Cardiac muscle cell (in vitro differentiated cells and primary cell): ENCODE results near the gene SMU1. TPM values are rescaled to one million over a fixed set of nuclear protein-coding genes. Genes with fewer than 3 reads are reported as not detected.

Experiments
- DNase-seq, 2 donors: peaks; one replicate each; pipeline versions ENCODE4 v3.0.0 to v3.0.0-alpha.2; 2010 to 2017; ENCODE audit warnings: low read depth in 1 of 2, low spot score in 1 of 2
- H3K27ac ChIP-seq: fragments of 200-600 bp; sonication (generic); 2 replicates; pipeline ENCODE4 v1.5.1; 2016
- H3K27me3 ChIP-seq: fragments of 200-600 bp; sonication (generic); 2 replicates; pipeline ENCODE4 v1.6.0; 2016; ENCODE audit warnings: control low read depth
- H3K36me3 ChIP-seq: fragments of 200-600 bp; sonication (generic); 2 replicates; pipeline ENCODE4 v1.5.1; 2016; ENCODE audit warnings: control low read depth
- H3K4me1 ChIP-seq: fragments of 200-600 bp; sonication (generic); 2 replicates; pipeline ENCODE4 v1.8.1; 2017; ENCODE audit warnings: low read depth, mild to moderate bottlenecking, mixed run types
- H3K4me3 ChIP-seq: fragments of 200-600 bp; sonication (generic); 2 replicates; pipeline ENCODE4 v1.5.1; 2016; ENCODE audit warnings: mild to moderate bottlenecking
- H3K9me3 ChIP-seq: fragments of 200-600 bp; sonication (generic); 2 replicates; pipeline ENCODE4 v1.5.1; 2017; ENCODE audit warnings: low read depth, mild to moderate bottlenecking, control low read depth
- polyA plus RNA-seq: library from polyadenylated mRNA; unstranded; fragments of >200 nt; fragmentation: Nextera tagmentation; extraction: Ambion mirVana; gene quantifications from 2 replicates; pipeline ENCODE4 v1.2.1, GENCODE V29; 2016
- total RNA-seq: library from RNA; depleted of rRNA; stranded (reverse); fragments of >200 nt; gene quantifications from 2 replicates; pipeline ENCODE4 v1.2.3, GENCODE V29; 2016
- TF ChIP-seq, protein P1 (sequence below): IDR thresholded peaks from 2 replicates; pipeline ENCODE4 v1.5.1; 2012; ENCODE audit warnings: low read depth, mild to moderate bottlenecking, low read length

Gene SMU1
- total and polyA plus RNA-seq, 2 experiments from 2014 or later, result 16.4 TPM

DNA sequence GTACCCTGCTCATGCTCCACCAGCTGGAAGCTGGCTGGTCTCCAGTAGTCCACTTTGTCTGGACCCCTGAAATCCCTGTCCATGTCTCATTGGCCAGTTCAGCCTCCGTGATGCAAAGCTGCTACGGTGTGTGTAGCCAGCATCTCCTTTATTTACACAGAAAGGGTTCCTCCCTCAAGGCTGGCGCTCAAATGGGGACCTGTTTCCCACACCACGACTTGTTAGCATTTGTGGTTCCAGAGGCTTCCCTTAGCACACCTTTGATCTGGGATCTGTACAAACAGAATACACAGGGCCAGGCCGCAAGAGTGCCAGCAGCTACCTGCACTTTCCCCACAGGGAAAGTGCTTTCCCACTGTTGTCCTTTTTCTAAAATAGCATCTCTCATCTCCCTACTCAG is 5.7 kb upstream of the SMU1 start:
- DNase-seq, result no peak
- Histone ChIP-seq H3K4me1 (no peaks in the 10 kb centered on the region), H3K27ac (no peak overlapping the region), H3K36me3 (no peaks in the 10 kb centered on the region), H3K27me3 (no peaks in the 10 kb centered on the region), H3K4me3 (no peak overlapping the region), H3K9me3 (no peaks in the 10 kb centered on the region)
- TF ChIP-seq, protein P1, sequence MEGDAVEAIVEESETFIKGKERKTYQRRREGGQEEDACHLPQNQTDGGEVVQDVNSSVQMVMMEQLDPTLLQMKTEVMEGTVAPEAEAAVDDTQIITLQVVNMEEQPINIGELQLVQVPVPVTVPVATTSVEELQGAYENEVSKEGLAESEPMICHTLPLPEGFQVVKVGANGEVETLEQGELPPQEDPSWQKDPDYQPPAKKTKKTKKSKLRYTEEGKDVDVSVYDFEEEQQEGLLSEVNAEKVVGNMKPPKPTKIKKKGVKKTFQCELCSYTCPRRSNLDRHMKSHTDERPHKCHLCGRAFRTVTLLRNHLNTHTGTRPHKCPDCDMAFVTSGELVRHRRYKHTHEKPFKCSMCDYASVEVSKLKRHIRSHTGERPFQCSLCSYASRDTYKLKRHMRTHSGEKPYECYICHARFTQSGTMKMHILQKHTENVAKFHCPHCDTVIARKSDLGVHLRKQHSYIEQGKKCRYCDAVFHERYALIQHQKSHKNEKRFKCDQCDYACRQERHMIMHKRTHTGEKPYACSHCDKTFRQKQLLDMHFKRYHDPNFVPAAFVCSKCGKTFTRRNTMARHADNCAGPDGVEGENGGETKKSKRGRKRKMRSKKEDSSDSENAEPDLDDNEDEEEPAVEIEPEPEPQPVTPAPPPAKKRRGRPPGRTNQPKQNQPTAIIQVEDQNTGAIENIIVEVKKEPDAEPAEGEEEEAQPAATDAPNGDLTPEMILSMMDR, result no peak

DNA sequence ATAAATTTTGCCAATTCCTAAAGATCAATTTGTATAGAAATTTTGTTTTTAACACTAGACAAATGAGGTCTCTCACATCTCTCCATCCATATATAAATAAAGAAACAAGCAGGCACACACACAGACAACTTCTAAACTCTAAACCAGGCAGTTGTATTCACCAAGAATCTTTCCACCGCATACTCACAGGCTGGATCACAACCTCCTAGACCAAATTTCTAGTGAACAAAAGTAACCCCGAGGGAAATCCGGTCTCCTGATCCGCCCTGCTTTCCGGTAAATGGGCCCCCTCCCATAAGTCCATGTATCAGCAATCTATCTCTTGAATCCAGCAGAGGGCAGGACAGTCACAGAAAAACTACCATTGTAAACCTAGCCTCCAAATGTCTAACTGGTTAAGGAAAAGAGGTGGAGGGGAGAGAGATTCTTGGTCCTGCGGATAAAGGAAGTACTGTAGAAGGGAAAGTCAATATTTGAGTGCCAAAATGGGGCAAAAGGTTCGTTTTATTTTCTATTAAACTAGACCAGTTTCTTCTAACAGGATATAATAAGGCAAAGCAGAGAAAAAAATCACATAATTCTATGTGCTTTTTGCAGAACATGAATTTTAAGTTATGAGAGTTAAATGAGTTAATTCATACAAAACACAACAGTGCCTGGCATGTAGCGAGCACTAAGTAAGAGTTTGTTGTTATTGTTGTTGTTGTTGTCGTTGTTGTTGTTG is 4.8 kb upstream of the SMU1 start:
- H3K4me3 ChIP-seq, result no peak overlapping the region
- TF ChIP-seq, protein P1, result peak; percentile 69
- H3K27ac ChIP-seq, result no peak overlapping the region
- H3K4me1 ChIP-seq, result no peaks in the 10 kb centered on the region
- no peaks in the 10 kb centered on the region for H3K27me3 ChIP-seq
- no peaks in the 10 kb centered on the region for H3K36me3 ChIP-seq
- no peaks in the 10 kb centered on the region for H3K9me3 ChIP-seq
- DNase-seq, result peak; percentile 80 to 93

DNA sequence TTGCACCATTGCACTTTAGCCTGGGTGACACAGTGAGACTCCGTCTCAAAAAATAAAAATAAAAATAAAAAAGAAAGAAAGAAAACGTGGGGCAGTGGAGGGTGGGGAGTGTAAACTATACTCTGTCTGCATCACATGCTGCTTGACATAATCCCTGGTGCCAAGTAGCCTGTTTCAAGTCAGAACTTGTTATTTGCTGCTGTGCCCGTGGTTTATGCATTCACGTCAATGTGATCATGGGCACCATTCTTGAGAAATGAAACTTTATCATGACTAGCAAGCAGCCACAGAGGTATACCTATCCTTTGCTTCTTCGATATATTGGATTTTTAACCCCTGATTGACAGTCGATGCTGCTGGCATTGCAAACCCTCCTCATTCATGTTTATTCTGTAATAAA is 4.1 kb upstream of the SMU1 start:
- no peak overlapping the region for H3K4me3 ChIP-seq
- TF ChIP-seq, protein P1, result no peak
- no peaks in the 10 kb centered on the region for H3K36me3 ChIP-seq
- no peak for DNase-seq
- H3K27ac ChIP-seq, result no peak overlapping the region
- H3K27me3 ChIP-seq, result no peaks in the 10 kb centered on the region
- no peaks in the 10 kb centered on the region for H3K9me3 ChIP-seq
- peaks cover 2% of the 10 kb centered on the region for H3K4me1 ChIP-seq

DNA sequence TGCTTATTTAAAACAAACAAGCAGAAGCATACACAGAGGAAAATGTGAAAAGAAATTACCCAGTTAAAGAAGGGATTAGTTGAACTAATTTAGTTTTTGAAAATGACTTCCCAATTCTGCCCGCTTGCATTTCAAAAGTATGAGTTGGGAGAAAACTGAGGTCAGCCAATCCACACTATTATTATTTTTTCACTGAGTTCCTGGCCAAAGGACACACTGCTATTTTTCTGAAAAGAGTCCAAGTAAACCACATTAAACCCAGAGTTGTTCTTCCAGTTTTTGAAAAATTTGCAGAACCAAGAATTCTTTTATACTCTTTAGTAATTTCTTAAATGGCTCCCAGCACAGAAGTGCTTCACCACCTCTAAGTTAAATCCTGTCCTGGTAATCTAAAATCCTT is 7.5 kb downstream of the SMU1 start:
- no peak for DNase-seq
- no peaks in the 10 kb centered on the region for H3K27me3 ChIP-seq
- H3K4me1 ChIP-seq, result no peaks in the 10 kb centered on the region
- H3K36me3 ChIP-seq, result peaks cover 63% of the 10 kb centered on the region
- no peak overlapping the region for H3K4me3 ChIP-seq
- no peaks in the 10 kb centered on the region for H3K9me3 ChIP-seq
- TF ChIP-seq, protein P1, result no peak
- H3K27ac ChIP-seq, result no peak overlapping the region

DNA sequence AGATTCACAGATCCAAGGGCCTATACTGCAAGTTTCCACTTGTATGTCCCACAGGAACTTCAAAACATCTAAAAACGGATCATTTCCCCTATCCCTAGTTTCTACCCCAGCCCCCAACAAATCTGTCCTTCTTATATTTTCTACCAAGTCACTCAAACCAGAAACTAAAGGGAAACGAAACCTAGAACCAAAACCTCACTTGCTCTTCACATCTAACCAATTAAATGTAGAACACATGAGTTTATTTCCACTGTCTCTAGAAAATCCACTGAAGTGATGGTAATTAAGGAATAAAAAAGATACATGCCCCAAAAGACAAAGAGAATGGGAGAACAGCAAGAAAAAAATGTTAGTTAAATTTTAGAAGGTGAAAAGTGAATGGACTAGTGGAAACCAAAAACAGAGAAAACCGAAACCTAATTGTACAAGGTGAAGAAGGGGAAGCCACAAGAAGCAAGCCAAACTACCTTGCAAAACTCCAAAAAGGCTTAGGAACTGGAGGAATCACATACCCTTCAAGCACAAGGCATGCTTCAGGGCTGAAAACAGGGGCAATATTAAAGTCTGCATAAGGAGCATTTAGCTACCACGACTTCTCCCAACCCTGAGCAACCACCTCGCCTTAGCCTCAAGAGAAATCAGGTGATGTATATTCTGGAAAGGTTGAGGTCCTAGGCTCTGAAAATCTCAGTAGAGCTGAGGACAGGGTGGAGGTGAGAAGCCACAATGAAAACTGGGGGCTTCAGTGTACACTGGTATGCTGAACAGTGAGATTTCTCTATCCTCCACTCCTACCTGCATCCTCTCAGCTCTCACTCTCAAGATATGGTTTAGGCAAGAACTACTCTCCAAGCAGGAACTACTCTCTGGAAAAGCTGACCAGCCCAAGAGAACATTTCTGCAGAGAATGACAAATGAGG is 11.1 kb downstream of the SMU1 start:
- H3K4me3 ChIP-seq, result no peak overlapping the region
- no peak overlapping the region for H3K27ac ChIP-seq
- H3K36me3 ChIP-seq, result peaks cover 76% of the 10 kb centered on the region
- TF ChIP-seq, protein P1, result no peak
- H3K9me3 ChIP-seq, result no peaks in the 10 kb centered on the region
- H3K4me1 ChIP-seq, result no peaks in the 10 kb centered on the region
- DNase-seq, result no peak
- H3K27me3 ChIP-seq, result no peaks in the 10 kb centered on the region
